LNCaP clone FGC (cell line): ENCODE data around the gene BRF1.

Experiments used
- DNase-seq: peaks from one replicate; pipeline ENCODE4 v3.0.0-alpha.2; 2011; ENCODE audit warnings: low read depth
- H3K4me3 ChIP-seq: 2 replicates; pipeline ENCODE4 v1.5.1; 2011; ENCODE audit warnings: mild to moderate bottlenecking, low read depth, low read length, control low read depth
- CTCF ChIP-seq: IDR thresholded peaks from 2 replicates; pipeline ENCODE4 v1.5.1; 2012; ENCODE audit warnings: mild to moderate bottlenecking; ENCODE audit not compliant: control insufficient read depth, insufficient read depth; ENCODE audit errors: extremely low read depth

BRF1 gene

GRCh38 chr14:105212541-105213300 lies 88.1 kb downstream of the BRF1 start:
- TF ChIP-seq CTCF: no peak
- DNase-seq: no peak
- H3K4me3 ChIP-seq: no peak overlapping the region

- TF ChIP-seq CTCF: no peak
- H3K4me3 ChIP-seq: no peak overlapping the region
- DNase-seq: no peak
Measured at GRCh38 chr14:105211758-105212089, 89.1 kb downstream of the BRF1 start.

DNA sequence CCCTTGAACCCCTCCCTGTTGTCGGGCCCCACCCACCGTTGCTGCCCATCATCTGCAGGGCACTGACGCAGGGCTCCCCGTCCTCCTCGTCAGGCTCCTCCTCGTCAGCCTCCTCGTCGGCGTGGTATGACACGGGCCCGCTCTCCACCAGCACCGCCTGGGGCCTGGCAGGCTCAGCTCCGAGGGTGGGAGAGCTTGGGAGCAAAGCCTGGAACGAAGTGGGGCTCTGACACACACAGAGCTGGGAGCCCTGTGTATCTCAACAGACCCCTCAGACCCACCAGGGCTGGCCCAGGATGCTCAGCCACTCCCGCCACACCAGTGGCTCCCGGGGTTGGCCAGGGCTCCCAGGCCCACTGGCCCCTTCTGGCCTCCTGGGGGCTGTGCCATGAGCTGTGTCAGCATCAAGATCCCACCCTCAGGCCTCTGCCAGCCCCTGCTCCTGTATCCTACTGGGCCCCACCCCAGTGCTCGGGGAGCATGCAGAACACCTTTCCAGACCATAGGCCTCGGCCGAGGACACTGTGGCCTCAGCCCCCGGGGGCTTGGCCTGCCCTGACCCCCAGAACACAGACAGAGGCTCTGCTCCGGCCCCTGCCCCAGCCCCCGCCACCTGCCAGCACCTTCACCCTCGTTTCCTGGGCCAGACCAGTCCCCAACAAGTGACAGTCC lies 89.6 kb downstream of the BRF1 start:
- no peak overlapping the region for H3K4me3 ChIP-seq
- TF ChIP-seq CTCF: no peak
- no peak for DNase-seq

DNA sequence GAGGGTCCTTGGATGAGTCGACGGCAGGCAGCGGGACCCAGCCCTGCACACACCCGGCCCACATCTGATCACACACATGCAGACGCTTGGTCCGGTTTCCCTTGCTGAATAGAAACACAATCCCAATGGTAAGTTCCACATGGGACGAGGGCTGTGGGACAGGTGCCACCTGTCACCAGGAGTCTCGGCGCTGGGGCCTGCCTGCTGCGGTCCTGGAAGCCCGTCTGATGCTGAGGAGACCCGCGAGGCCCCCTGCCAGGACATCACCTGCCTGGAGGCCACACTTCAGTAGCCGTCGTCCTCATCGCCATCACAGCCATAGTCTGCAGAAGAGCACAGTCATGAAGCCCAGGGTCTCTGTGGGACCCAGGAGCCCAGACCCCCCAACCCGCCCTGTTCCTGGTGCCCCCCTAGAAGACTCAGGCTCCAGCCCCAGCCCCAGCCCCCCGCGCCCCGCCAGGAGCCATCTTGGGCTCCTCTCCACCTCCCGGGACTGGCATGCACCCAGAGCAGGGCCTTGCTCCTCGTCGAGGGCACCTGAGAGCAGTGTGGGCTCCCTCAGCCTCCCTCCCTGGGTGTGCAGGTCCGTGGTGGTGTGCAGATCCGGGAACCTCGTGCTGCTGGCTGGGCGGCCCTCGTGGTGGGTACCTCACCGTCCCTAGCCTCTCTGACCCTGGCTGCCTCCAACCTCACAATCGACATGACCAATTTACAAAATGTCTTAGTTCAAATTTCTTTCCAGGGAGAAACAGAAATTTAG lies 90.4 kb downstream of the BRF1 start:
- TF ChIP-seq CTCF: no peak
- no peak overlapping the region for H3K4me3 ChIP-seq
- no peak for DNase-seq

- no peak for TF ChIP-seq CTCF
- H3K4me3 ChIP-seq: no peak overlapping the region
- no peak for DNase-seq
Measured at GRCh38 chr14:105209646-105210045, 91.2 kb downstream of the BRF1 start.

DNA sequence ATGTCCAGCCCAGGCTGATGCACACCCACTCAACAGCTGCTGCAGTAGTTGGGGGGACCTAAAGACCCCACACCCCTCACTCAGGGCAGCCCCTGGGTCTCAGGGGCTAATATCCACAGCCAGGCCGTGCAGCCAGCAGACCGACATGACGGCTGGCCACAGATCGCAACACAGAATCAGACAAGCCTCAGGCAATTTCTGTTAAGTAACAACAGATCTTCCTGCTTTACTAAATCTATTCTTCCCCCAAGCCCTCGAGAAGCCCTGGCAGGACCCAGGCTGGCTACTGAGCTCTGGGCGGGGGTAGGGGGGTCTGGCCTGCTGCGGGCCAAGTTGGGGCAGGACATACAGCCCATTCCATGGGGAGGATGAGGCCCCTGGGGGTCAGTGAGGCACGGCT lies 91.7 kb downstream of the BRF1 start:
- H3K4me3 ChIP-seq: no peak overlapping the region

More for the DNA sequence above, 91.7 kb downstream of the BRF1 start:
- no peak for TF ChIP-seq CTCF
- DNase-seq: no peak
